ENCODE data around the gene APBB2.

DNA sequence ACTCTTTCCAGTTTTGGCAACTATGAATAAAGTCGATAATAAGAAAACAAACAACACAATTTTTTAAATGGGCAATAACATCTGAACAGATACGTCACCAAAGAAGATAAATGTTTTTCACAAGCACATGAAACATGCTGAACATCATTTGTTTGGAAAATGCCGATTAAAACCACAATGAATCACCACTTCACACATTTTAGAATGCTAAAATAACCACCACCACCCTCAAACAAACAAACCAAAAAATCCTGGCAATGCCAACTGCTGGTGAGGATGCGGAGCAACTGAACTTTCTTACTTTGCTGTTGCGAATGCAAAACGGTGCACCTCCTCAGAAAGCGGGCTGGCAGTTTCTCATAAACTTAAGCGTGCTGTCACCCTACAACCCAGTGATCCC, 348.6 kb downstream of the APBB2 start:
- TF ChIP-seq, protein P1, sequence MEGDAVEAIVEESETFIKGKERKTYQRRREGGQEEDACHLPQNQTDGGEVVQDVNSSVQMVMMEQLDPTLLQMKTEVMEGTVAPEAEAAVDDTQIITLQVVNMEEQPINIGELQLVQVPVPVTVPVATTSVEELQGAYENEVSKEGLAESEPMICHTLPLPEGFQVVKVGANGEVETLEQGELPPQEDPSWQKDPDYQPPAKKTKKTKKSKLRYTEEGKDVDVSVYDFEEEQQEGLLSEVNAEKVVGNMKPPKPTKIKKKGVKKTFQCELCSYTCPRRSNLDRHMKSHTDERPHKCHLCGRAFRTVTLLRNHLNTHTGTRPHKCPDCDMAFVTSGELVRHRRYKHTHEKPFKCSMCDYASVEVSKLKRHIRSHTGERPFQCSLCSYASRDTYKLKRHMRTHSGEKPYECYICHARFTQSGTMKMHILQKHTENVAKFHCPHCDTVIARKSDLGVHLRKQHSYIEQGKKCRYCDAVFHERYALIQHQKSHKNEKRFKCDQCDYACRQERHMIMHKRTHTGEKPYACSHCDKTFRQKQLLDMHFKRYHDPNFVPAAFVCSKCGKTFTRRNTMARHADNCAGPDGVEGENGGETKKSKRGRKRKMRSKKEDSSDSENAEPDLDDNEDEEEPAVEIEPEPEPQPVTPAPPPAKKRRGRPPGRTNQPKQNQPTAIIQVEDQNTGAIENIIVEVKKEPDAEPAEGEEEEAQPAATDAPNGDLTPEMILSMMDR (IDR thresholded peaks at IDR 0.05), result no peak
- TF ChIP-seq POLR2AphosphoS5 (IDR thresholded peaks at IDR 0.05) (no peak), POLR2A (IDR thresholded peaks at IDR 0.05; ENCODE audit: low read depth) (no peak)

All from esophagus muscularis mucosa (tissue), 3 donors.